Measurements from ENCODE around the gene IL7R.

The IL7R gene

DNA sequence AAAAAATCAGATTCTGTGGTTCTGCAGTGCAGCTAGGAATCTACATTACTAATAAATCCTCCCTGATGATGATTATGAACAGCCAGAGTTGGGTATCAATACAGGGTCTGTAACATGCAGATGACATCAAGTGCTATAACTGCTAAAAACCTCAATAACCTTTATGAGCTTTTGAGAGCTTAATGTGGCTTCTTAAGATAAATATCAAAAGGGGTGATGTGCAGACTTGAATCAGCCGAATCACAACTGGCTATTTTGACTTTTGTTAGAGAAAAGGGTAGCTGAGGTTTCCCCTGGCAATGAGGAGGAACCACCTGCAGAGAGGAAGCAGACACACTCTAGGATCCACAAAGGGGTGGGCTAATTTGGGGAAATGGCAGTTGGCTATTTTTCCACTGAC, 51.5 kb downstream of the IL7R start:
- no peak for DNase-seq (ENCODE audit: low read depth)

- no peak for DNase-seq (ENCODE audit: low read depth)
These were observed 52.1 kb downstream of the IL7R start for GRCh38 chr5:35908814-35909213.

DNA sequence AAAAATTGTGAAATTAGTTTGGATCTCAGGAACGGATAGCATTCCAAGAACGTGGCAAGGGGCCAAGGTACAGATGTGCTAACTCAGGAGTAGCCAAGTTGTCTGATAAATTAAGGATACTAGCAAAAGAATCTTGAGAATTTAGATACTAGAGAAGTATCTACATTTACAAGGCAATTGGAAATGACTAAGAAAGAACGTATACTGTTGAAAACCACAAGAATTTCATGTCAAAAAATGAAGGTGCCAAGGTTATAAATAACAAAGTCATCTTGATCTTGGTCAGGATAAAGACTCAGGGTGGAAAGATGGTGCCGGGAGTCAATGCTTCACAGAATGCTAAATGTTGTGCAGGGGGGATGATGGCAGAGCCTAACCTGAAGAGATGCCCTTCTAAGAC, 62.5 kb downstream of the IL7R start:
- peak; percentile 95 for DNase-seq (ENCODE audit: low read depth)

- DNase-seq (ENCODE audit: low read depth) = no peak
These were observed 64.2 kb downstream of the IL7R start for GRCh38 chr5:35920890-35921289.

DNA sequence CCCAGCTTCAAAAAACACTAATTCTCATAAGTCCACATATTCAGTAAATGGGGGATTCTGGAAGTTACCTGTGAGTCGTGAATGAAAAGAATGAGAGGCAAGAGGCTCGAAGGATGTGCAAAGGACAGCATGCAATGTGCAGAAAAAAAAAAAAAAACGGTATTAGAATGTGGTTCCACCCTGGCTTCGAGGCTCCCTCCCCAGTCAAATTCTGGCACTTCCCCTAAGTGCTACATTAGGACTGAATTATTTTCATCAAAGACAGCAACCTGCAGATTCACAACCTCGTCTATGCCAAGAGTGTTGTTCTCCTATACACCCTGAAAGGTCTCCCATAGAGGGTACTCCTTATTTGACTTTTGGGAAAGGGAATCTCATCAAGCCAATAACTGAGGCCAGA, 65.2 kb downstream of the IL7R start:
- DNase-seq (ENCODE audit: low read depth) = no peak

DNA sequence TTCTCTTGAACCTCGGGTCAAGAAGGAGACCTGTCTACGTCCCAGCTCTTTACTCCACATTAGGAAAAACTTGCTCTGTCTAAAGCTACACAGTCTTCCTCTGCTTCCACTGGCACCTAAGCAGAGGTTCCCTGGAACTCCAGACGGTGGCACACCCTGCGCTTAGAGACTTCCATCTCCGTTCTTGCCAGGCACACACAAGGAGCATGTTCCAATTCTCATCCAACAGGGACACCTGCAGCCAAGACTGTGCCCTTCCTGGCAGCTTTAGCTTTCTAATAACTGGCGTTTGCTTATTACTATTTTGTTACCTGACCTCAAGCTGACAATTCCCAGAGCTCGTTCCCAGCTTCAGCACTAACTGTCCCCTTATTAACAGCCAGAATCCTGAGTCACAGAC, 65.8 kb downstream of the IL7R start:
- DNase-seq (ENCODE audit: low read depth) = no peak

DNA sequence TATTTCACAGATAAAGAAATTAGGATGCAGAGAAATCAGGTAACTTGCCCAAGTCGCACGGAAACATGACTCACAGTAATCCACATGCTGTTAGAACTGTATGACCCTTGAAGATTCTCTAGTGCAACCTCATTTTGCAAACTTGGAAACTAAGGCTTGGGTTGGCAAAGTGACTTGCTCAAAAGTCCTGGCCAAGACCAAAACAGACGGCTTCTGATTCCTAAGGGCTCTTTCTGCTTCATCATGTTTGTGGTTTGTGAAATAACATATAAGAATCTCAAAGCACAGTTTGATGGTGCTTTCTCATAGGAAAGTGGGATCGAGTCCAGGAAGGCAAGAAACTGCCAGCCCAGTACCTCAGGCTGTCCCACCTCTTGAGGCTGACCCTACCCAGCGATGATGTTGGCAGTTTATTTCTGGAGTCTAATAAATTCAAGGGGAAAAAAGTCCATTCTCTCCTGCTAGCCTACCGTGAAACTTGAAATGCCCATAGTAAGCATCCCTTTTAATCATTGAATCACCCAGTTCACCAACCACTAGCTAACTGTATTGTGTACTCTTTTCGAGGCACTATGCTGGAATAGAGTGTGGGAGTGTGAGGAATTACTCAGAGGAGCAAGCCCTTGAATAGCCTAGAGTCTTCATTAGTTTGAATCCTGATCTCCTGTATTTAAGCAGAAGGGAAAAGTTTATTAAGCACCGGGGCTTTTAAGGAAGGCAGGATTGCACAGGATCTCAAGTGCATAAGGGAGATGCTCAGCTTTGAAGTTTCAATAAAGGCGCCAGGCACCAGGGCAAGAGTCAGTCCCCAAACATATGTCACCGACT, 67.6 kb downstream of the IL7R start:
- DNase-seq (ENCODE audit: low read depth) = peak; percentile 86

GRCh38 chr5:35924950-35925722, 68.4 kb downstream of the IL7R start:
- DNase-seq (ENCODE audit: low read depth) = peak; percentile 67

- peak; percentile 31 for DNase-seq (ENCODE audit: low read depth)
These were observed 69.8 kb downstream of the IL7R start for GRCh38 chr5:35926389-35927051.
